A673 (cell line): ENCODE data around the gene RSPRY1. TPM values are rescaled to one million over a fixed set of nuclear protein-coding genes. Genes with fewer than 3 reads are reported as not detected.

Experiments
- BruUV-seq: library from RNA; stranded (reverse); fragments of 400-500 nt; replicated peaks from 2 replicates; lab custom pipeline; 2021; lab: Mats Ljungman, UMichigan
- CTCF ChIA-PET: fragments of 300-600 bp; sonication (Branson Sonifier 250); formaldehyde crosslinking; loops from one replicate; lab custom pipeline; 2022; ENCODE audit warnings: antibody characterized with exemption; lab: Charles Lee
- POLR2A ChIA-PET: fragments of 300-600 bp; sonication (Branson Sonifier 250); formaldehyde crosslinking; loops from one replicate; lab custom pipeline; 2022; ENCODE audit warnings: antibody characterized with exemption; ENCODE audit not compliant: low non-redundant PET; lab: Charles Lee
- DNase-seq: peaks from one replicate; pipeline ENCODE4 v3.0.0-alpha.2; 2015; ENCODE audit warnings: low spot score
- H3K27ac ChIP-seq: fragments of 200-600 bp; sonication (generic); 2 replicates; pipeline ENCODE4 v1.5.1; 2016; ENCODE audit warnings: mixed run types, low read depth, mild to moderate bottlenecking, mixed read lengths, antibody characterized with exemption, low read length; ENCODE audit not compliant: poor library complexity, severe bottlenecking
- H3K27me3 ChIP-seq: fragments of 200-600 bp; sonication (generic); replicated peaks from 2 replicates; pipeline ENCODE4 v1.6.1; 2017; ENCODE audit warnings: mixed run types, low read depth, mild to moderate bottlenecking, mixed read lengths, antibody characterized with exemption, low read length; ENCODE audit not compliant: insufficient read depth, poor library complexity
- H3K36me3 ChIP-seq: fragments of 200-600 bp; sonication (generic); 2 replicates; pipeline ENCODE4 v1.6.1; 2016; ENCODE audit warnings: mixed run types, mild to moderate bottlenecking, mixed read lengths, antibody characterized with exemption, low read length; ENCODE audit not compliant: insufficient read depth, poor library complexity, severe bottlenecking
- H3K4me1 ChIP-seq: fragments of 200-600 bp; sonication (generic); 2 replicates; pipeline ENCODE4 v1.6.1; 2017; ENCODE audit warnings: mixed run types, mild to moderate bottlenecking, mixed read lengths, antibody characterized with exemption, low read length; ENCODE audit not compliant: insufficient read depth, poor library complexity, severe bottlenecking
- H3K4me3 ChIP-seq: fragments of 200-600 bp; sonication (generic); 2 replicates; pipeline ENCODE4 v1.5.1; 2016; ENCODE audit warnings: low read depth, mixed run types, mild to moderate bottlenecking, mixed read lengths, low read length; ENCODE audit not compliant: poor library complexity, severe bottlenecking
- H3K9me3 ChIP-seq: fragments of 200-600 bp; sonication (generic); 2 replicates; pipeline ENCODE4 v1.6.1; 2016; ENCODE audit warnings: mixed run types, low read depth, mild to moderate bottlenecking, mixed read lengths, antibody characterized with exemption, low read length; ENCODE audit not compliant: poor library complexity, severe bottlenecking
- EZH2 ChIP-seq: fragments of 200-600 bp; sonication (generic); IDR thresholded peaks from 2 replicates; pipeline ENCODE4 v1.6.1; 2017; ENCODE audit warnings: borderline replicate concordance, low read depth, mild to moderate bottlenecking, mixed read lengths, antibody characterized with exemption, low read length; ENCODE audit not compliant: poor library complexity, severe bottlenecking
- intact Hi-C: fragments of 100-400 bp; cut with micrococcal nuclease; formaldehyde crosslinking; loops from one replicate; pipeline ENCODE4 v1.10.0; 2022; ENCODE audit not compliant: unreplicated experiment
- total RNA-seq: library from RNA; stranded (reverse); gene quantifications from 2 replicates; pipeline ENCODE4 v1.2.3, GENCODE V29; 2021
- TF ChIP-seq, protein P1 (sequence below): fragments of 300-800, 200-600 bp; sonication (generic); conservative IDR thresholded peaks from 2 replicates; pipeline ENCODE4 v1.5.1; 2017; ENCODE audit warnings: low read depth, mild to moderate bottlenecking, antibody characterized with exemption, low read length, moderate library complexity, mixed read lengths

Gene RSPRY1
- total RNA-seq, 1 experiment from 2014 or later, result 45.6 TPM

DNA sequence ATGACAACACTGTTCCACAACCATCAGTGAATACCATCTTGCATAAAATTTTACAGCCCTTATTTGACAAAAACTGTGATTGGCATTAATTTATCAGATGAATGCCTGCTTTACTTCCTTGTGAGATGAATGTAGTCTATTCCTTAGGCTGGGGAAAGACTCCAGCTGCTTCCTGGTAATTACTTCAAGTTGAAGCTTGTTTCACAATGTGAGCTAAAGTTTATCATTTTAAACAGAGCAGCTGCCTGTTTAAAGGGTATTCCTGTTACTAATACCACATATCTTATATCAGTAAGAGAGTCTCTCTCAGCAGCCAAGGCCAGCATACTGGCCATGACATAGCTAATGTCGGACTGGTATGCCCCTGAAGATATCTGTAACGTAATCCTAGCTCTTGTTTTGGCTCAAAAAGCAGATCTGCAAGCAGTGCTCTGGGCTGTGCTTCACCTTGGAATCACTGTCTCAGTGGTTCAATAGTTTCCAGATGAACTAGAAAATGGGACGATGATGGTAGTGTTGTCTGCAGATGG is 45.8 kb downstream of the RSPRY1 start:
- no peak overlapping the region for H3K4me3 ChIP-seq
- CTCF ChIA-PET, result no interaction called here
- POLR2A ChIA-PET, result no interaction called here
- H3K4me1 ChIP-seq, result peaks cover 7% of the 10 kb centered on the region
- H3K9me3 ChIP-seq, result no peaks in the 10 kb centered on the region
- no peak for DNase-seq
- TF ChIP-seq EZH2, result no peak
- TF ChIP-seq, protein P1, sequence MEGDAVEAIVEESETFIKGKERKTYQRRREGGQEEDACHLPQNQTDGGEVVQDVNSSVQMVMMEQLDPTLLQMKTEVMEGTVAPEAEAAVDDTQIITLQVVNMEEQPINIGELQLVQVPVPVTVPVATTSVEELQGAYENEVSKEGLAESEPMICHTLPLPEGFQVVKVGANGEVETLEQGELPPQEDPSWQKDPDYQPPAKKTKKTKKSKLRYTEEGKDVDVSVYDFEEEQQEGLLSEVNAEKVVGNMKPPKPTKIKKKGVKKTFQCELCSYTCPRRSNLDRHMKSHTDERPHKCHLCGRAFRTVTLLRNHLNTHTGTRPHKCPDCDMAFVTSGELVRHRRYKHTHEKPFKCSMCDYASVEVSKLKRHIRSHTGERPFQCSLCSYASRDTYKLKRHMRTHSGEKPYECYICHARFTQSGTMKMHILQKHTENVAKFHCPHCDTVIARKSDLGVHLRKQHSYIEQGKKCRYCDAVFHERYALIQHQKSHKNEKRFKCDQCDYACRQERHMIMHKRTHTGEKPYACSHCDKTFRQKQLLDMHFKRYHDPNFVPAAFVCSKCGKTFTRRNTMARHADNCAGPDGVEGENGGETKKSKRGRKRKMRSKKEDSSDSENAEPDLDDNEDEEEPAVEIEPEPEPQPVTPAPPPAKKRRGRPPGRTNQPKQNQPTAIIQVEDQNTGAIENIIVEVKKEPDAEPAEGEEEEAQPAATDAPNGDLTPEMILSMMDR, result no peak
- no peaks in the 10 kb centered on the region for H3K27me3 ChIP-seq
- BruUV-seq, result no TSS peak
- H3K36me3 ChIP-seq, result peaks cover 72% of the 10 kb centered on the region
- H3K27ac ChIP-seq, result no peak overlapping the region
- intact Hi-C loops, result no loop called here

DNA sequence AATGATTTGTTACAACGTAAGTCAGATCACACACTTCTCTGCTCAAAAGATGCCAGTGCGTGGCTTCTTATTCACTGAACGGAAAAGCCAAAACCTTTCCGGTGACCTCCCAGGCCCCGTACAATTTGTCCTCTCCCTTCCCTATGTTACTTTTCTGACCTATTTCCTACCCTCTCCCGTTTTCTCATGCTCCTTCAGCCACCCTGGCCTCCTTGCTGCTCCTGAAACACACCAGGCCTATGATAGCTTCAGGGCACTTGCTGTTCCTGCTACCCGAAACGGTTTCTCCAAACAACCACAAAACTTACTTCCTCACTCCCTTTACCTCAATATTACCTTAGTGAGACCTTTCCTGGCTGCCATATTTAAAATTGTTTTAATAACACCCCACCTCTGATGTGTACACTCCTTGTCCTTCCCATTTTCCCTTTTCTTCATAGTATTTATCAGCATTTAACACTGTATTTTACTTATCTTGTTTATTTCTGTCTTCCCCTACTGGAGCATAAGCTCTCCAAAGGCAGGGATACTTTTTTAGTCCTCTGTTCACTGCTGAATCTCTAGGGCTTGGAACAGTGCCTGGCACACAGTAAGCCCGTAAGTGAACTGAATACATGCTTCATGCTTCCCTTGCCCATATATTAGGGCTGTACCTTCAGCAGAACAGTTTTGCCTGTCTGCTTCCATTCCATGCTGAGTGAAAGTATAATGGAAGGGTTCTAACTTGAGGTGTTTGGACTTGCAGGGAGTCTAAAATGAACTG is 48.0 kb downstream of the RSPRY1 start:
- no peaks in the 10 kb centered on the region for H3K9me3 ChIP-seq
- no peak overlapping the region for H3K27ac ChIP-seq
- intact Hi-C loops, result no loop called here
- TF ChIP-seq, protein P1, result no peak
- no peak for TF ChIP-seq EZH2
- H3K36me3 ChIP-seq, result peaks cover 71% of the 10 kb centered on the region
- CTCF ChIA-PET, result no interaction called here
- H3K27me3 ChIP-seq, result no peaks in the 10 kb centered on the region
- no peak overlapping the region for H3K4me3 ChIP-seq
- DNase-seq, result no peak
- POLR2A ChIA-PET, result no interaction called here
- H3K4me1 ChIP-seq, result peaks cover 7% of the 10 kb centered on the region
- no TSS peak for BruUV-seq

DNA sequence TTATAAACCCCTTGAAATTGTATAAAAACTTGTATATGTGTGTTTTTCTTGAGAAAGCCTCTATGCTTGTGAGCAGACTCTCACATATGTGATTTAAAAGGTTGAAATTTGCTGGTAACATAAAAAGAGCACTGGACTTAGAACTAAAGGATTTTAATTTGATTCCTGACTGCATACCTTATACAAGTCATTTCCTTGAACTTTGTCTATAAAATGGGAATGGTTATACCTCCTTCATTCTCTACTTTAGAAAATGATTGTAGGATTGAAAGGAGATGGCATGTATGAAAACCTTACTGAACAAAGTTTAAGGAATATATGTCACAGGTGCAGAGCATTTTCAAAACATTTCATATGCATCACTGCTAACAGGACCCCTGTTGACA is 48.6 kb downstream of the RSPRY1 start:
- Histone ChIP-seq H3K9me3 (no peaks in the 10 kb centered on the region), H3K4me1 (peaks cover 7% of the 10 kb centered on the region), H3K4me3 (no peak overlapping the region), H3K27me3 (no peaks in the 10 kb centered on the region), H3K36me3 (peaks cover 72% of the 10 kb centered on the region), H3K27ac (no peak overlapping the region)
- intact Hi-C loops, result no loop called here
- TF ChIP-seq, protein P1, result no peak
- TF ChIP-seq EZH2, result no peak
- BruUV-seq, result no TSS peak
- no peak for DNase-seq
- ChIA-PET POLR2A (no interaction called here), CTCF (no interaction called here)
